SU-DHL-6 (cell line): Measurements from ENCODE around the gene CUBN.

Experiments used
- H2AFZ ChIP-seq: fragments of 200-600 bp; sonication (generic); 2 replicates; pipeline ENCODE4 v1.6.1; 2014; ENCODE audit warnings: low read depth, mild to moderate bottlenecking, moderate library complexity, mixed read lengths, antibody characterized with exemption, low read length; ENCODE audit not compliant: severe bottlenecking
- H3F3A ChIP-seq: fragments of 200-600 bp; shearing (Covaris generic); 2 replicates; pipeline ENCODE4 v1.6.0; 2016; ENCODE audit warnings: antibody characterized with exemption, mild to moderate bottlenecking; ENCODE audit not compliant: insufficient read depth
- H3K27ac ChIP-seq: fragments of 200-600 bp; sonication (generic); 2 replicates; pipeline ENCODE4 v1.5.1; 2016; ENCODE audit warnings: low read depth, mild to moderate bottlenecking, low read length, moderate library complexity, mixed read lengths
- H3K27me3 ChIP-seq: fragments of 200-600 bp; sonication (generic), shearing (Covaris generic); 2 replicates; pipeline ENCODE4 v1.6.0; 2014; ENCODE audit warnings: mild to moderate bottlenecking, low read length
- H3K36me3 ChIP-seq: fragments of 200-600 bp; sonication (generic); 2 replicates; pipeline ENCODE4 v1.6.1; 2014; ENCODE audit warnings: mild to moderate bottlenecking, low read length, mixed read lengths
- H3K4me2 ChIP-seq: fragments of 300-600, 200-600 bp; shearing (Covaris generic), sonication (generic); 2 replicates; pipeline ENCODE4 v1.6.0; 2014; ENCODE audit warnings: low read length, low read depth, mild to moderate bottlenecking; ENCODE audit not compliant: poor library complexity, severe bottlenecking
- H3K4me3 ChIP-seq: fragments of 200-600 bp; sonication (generic); 2 replicates; pipeline ENCODE4 v1.5.1; 2014; ENCODE audit warnings: antibody characterized with exemption, low read length, mild to moderate bottlenecking, mixed read lengths; ENCODE audit not compliant: insufficient read depth, poor library complexity, severe bottlenecking
- H3K79me2 ChIP-seq: fragments of 200-600 bp; sonication (generic); 2 replicates; pipeline ENCODE4 v1.6.1; 2014; ENCODE audit warnings: mild to moderate bottlenecking, low read length, moderate library complexity; ENCODE audit not compliant: insufficient read depth
- H3K9ac ChIP-seq: fragments of 200-600 bp; sonication (generic); 2 replicates; pipeline ENCODE4 v1.7.0; 2014; ENCODE audit warnings: mild to moderate bottlenecking, low read length
- H3K9me2 ChIP-seq: fragments of 200-600 bp; sonication (generic); replicated peaks from 2 replicates; pipeline ENCODE4 v1.6.1; 2014; ENCODE audit warnings: low read length; ENCODE audit not compliant: insufficient read depth
- H3K9me3 ChIP-seq: fragments of 200-600 bp; sonication (generic); 2 replicates; pipeline ENCODE4 v1.6.1; 2014; ENCODE audit warnings: low read length, mixed read lengths; ENCODE audit not compliant: insufficient read depth
- H4K20me1 ChIP-seq: fragments of 200-600 bp; sonication (generic); 2 replicates; pipeline ENCODE4 v1.6.1; 2014; ENCODE audit warnings: low read depth, mild to moderate bottlenecking, antibody characterized with exemption, low read length, moderate library complexity, mixed read lengths
- EZH2phosphoT487 ChIP-seq: fragments of 200-600 bp; sonication (generic), shearing (Covaris generic); conservative IDR thresholded peaks from 2 replicates; pipeline ENCODE4 v1.6.1; 2018; ENCODE audit warnings: mild to moderate bottlenecking, antibody characterized with exemption, low read length, moderate library complexity, mixed read lengths
- TF ChIP-seq, protein P1 (sequence below): fragments of 200-600 bp; sonication (generic); IDR thresholded peaks from one replicate; pipeline ENCODE4 v1.5.1; 2017; ENCODE audit warnings: antibody characterized with exemption, mild to moderate bottlenecking, low read length, moderate library complexity; ENCODE audit not compliant: insufficient read depth, poor library complexity, severe bottlenecking

Gene CUBN

DNA sequence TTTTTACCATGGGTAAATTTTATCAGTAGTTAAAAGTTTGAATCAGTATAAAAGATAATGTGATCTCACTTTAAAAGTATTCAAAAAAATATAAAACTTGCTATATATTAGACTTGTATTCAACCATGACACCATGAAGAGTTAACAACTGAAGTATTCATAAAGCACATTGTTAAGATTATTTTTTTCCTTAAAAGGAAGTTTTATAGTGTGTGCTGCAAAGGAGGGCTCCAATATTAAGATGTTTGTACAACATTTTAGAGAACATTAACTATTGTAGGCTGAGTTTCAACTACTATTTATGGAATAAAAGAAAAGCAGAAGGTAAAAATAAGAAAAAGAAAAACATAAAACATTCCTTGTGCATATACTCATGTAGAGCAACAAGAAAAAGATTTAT, 24.5 kb upstream of the CUBN start:
- no peaks in the 10 kb centered on the region for H3K9me3 ChIP-seq
- H3F3A ChIP-seq = no peaks in the 10 kb centered on the region
- H3K9me2 ChIP-seq = no peaks in the 10 kb centered on the region

DNA sequence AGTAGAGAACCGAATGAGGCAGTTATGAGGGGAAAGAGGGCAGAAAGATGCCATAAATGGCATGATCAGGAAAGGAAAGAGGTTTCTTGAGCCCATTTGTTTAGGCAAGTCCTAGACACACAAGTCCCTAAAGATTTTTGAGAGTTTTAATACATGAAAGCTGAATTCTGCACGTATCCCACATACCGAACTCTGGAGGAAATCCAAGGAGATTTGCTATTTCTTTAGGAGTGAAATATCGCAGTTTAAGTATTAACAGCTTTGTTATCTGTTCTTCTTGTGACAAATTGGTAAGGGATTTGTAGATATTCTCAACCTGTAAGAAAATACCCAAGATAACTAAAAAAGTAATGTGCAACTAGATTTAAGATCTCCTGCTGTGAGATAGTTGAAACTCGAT, 23.7 kb upstream of the CUBN start:
- TF ChIP-seq, protein P1, sequence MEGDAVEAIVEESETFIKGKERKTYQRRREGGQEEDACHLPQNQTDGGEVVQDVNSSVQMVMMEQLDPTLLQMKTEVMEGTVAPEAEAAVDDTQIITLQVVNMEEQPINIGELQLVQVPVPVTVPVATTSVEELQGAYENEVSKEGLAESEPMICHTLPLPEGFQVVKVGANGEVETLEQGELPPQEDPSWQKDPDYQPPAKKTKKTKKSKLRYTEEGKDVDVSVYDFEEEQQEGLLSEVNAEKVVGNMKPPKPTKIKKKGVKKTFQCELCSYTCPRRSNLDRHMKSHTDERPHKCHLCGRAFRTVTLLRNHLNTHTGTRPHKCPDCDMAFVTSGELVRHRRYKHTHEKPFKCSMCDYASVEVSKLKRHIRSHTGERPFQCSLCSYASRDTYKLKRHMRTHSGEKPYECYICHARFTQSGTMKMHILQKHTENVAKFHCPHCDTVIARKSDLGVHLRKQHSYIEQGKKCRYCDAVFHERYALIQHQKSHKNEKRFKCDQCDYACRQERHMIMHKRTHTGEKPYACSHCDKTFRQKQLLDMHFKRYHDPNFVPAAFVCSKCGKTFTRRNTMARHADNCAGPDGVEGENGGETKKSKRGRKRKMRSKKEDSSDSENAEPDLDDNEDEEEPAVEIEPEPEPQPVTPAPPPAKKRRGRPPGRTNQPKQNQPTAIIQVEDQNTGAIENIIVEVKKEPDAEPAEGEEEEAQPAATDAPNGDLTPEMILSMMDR = no peak
- no peak for TF ChIP-seq EZH2phosphoT487
- H3K27ac ChIP-seq = no peak overlapping the region
- H3K36me3 ChIP-seq = no peaks in the 10 kb centered on the region
- no peaks in the 10 kb centered on the region for H3K79me2 ChIP-seq
- no peaks in the 10 kb centered on the region for H3K27me3 ChIP-seq
- no peaks in the 10 kb centered on the region for H4K20me1 ChIP-seq
- H2AFZ ChIP-seq = no peak overlapping the region
- no peak overlapping the region for H3K4me3 ChIP-seq
- no peak overlapping the region for H3K9ac ChIP-seq
- no peak overlapping the region for H3K4me2 ChIP-seq
- no peaks in the 10 kb centered on the region for H3F3A ChIP-seq
- no peaks in the 10 kb centered on the region for H3K9me2 ChIP-seq
- no peaks in the 10 kb centered on the region for H3K9me3 ChIP-seq

More for the DNA sequence above, 24.5 kb upstream of the CUBN start:
- H3K27me3 ChIP-seq = no peaks in the 10 kb centered on the region
- no peaks in the 10 kb centered on the region for H4K20me1 ChIP-seq
- H3K9ac ChIP-seq = no peak overlapping the region
- no peak overlapping the region for H3K27ac ChIP-seq
- H3K79me2 ChIP-seq = no peaks in the 10 kb centered on the region
- no peak overlapping the region for H2AFZ ChIP-seq
- H3K4me3 ChIP-seq = no peak overlapping the region
- TF ChIP-seq, protein P1 = no peak
- no peak for TF ChIP-seq EZH2phosphoT487
- no peak overlapping the region for H3K4me2 ChIP-seq
- H3K36me3 ChIP-seq = no peaks in the 10 kb centered on the region

DNA sequence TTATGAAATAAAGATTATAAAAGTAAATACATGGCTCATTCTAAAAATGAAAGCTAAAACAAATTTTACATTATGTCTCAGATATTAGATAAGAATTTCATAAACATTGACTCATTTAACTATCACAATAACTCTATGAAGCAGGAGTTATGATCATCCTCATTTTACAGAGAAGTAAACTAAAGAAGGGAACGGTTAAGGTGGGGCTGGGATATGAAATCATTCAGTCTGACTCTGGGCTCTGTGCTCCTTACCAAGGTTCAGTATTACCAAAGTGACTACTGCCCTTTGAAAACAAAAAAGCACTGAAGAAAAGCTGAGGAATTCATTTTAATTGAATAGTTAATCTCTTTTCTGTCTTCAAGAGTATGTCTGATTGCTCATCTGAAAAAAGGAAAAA, 22.1 kb upstream of the CUBN start:
- TF ChIP-seq EZH2phosphoT487 = no peak
- TF ChIP-seq, protein P1 = no peak
- no peaks in the 10 kb centered on the region for H4K20me1 ChIP-seq
- no peaks in the 10 kb centered on the region for H3K27me3 ChIP-seq
- no peak overlapping the region for H3K4me2 ChIP-seq
- no peaks in the 10 kb centered on the region for H3F3A ChIP-seq
- H3K4me3 ChIP-seq = no peak overlapping the region
- no peaks in the 10 kb centered on the region for H3K9me2 ChIP-seq
- H3K27ac ChIP-seq = no peak overlapping the region
- H3K79me2 ChIP-seq = no peaks in the 10 kb centered on the region
- H3K9me3 ChIP-seq = no peaks in the 10 kb centered on the region
- no peaks in the 10 kb centered on the region for H3K36me3 ChIP-seq
- H3K9ac ChIP-seq = no peak overlapping the region
- H2AFZ ChIP-seq = no peak overlapping the region
